ENCODE results near the gene SFTPB.

Gene SFTPB

GRCh38 chr2:85695691-85696668 is 28.0 kb upstream of the SFTPB start:
- TF ChIP-seq, protein P1, sequence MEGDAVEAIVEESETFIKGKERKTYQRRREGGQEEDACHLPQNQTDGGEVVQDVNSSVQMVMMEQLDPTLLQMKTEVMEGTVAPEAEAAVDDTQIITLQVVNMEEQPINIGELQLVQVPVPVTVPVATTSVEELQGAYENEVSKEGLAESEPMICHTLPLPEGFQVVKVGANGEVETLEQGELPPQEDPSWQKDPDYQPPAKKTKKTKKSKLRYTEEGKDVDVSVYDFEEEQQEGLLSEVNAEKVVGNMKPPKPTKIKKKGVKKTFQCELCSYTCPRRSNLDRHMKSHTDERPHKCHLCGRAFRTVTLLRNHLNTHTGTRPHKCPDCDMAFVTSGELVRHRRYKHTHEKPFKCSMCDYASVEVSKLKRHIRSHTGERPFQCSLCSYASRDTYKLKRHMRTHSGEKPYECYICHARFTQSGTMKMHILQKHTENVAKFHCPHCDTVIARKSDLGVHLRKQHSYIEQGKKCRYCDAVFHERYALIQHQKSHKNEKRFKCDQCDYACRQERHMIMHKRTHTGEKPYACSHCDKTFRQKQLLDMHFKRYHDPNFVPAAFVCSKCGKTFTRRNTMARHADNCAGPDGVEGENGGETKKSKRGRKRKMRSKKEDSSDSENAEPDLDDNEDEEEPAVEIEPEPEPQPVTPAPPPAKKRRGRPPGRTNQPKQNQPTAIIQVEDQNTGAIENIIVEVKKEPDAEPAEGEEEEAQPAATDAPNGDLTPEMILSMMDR (IDR thresholded peaks at IDR 0.05; ENCODE audit: insufficient read depth, missing control alignments) = no peak
- no peak for DNase-seq (ENCODE audit: insufficient read length, low spot score)
- no peak for FAIRE-seq

- FAIRE-seq (no peak), DNase-seq (ENCODE audit: insufficient read length, low spot score) (no peak)
- TF ChIP-seq, protein P1 (IDR thresholded peaks at IDR 0.05; ENCODE audit: insufficient read depth, missing control alignments) = no peak
These were observed 27.1 kb upstream of the SFTPB start for GRCh38 chr2:85695121-85695520.

DNA sequence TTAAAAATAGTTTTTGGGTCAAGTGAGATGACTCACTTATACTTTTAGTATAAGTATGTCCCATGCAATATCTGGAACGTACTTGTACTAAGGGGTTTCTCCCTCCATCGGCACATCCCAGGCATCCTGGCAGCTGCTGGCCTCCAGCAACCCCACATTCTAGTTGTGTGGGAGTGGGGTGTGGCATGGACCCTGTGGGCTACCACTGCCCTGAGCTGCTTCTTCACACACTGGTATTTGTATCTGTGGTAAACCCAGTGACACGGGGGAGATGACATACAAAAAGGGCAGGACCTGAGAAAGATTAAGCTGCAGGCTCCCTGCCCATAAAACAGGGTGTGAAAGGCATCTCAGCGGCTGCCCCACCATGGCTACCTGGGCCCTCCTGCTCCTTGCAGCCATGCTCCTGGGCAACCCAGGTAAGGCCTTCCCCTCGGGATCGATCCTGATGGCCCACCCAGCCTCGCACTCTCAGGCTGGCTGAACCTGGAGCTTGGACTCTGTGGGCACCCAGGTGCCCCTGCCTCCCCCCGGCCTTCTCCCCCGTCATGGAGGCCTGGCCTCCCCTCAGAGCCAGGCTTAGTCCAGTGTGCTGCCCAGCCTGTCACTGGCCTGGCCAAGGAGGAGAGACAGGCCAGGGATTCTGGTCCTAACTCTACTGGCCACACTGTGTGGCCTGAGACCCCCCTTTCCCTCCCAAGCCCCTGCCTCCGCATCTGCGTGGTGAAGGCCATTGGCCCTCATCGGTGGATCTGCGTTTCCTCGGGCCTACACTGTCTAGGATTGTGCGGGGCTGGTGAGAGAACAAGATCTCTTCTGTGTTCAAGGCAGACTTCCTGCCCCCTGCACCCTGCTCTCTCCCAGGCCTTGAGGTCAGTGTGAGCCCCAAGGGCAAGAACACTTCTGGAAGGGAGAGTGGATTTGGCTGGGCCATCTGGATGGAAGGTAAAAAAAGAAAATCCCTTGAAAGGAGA is 26.3 kb upstream of the SFTPB start, which contains the start of gene GNLY:
TSS of gene GNLY (plus strand) at position 307 of the 974 bp plus-strand sequence. CDS start at position 368, 61 bp downstream.
- DNase-seq (ENCODE audit: insufficient read length, low spot score) (no peak), FAIRE-seq (no peak)
- TF ChIP-seq, protein P1 (IDR thresholded peaks at IDR 0.05; ENCODE audit: insufficient read depth, missing control alignments) = no peak

DNA sequence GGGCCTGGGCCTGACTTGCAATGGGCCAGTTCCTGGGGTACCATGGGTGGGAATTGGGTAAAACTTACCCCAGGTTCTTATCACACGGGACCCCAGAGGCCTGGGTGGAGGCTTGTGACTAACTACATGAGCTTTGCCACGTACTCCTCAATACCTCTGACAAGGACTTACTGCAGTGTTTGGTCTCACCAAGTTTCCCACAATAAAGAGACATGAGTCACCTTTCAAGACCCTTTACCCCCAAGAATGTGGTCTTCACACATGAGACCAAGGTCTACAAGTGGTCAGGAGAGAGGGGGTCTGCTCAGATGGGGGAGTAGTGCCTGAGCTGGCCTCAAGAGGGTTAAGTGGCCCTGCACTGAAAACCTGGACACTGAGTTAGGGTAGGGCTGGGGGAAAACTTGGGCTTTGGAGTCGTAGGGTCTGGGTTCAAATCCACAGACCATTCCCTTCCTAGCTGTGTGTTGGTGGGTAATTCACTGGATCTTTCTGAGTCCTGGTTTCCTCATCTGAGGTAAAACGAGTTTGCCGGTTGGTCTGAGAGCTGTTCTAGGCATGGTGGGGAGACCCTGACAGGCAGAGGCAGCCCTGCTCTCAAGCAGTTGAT is 24.1 kb upstream of the SFTPB start:
- TF ChIP-seq, protein P1 (IDR thresholded peaks at IDR 0.05; ENCODE audit: insufficient read depth, missing control alignments) = no peak
- FAIRE-seq (no peak), DNase-seq (ENCODE audit: insufficient read length, low spot score) (no peak)

DNA sequence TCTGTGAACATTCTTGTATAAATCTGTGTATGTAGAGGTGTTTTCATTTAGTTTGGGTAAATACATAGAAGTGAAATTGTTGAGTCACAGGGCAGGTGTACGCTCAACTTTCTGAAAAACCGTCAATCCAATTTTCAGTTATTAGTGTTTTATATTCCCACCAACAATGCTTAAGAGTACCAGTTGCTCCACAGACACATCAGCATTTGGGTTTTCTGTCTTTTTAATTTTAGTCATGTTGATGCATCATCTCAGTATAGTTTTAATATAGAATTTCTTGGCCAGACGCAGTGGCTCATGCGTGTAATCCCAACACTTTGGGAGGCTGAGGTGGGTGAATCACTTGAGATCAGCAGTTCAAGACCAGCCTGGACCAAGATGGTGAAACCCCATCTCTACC is 22.9 kb upstream of the SFTPB start:
- FAIRE-seq = no peak
- TF ChIP-seq, protein P1 (IDR thresholded peaks at IDR 0.05; ENCODE audit: insufficient read depth, missing control alignments) = no peak
- no peak for DNase-seq (ENCODE audit: insufficient read length, low spot score)

DNA sequence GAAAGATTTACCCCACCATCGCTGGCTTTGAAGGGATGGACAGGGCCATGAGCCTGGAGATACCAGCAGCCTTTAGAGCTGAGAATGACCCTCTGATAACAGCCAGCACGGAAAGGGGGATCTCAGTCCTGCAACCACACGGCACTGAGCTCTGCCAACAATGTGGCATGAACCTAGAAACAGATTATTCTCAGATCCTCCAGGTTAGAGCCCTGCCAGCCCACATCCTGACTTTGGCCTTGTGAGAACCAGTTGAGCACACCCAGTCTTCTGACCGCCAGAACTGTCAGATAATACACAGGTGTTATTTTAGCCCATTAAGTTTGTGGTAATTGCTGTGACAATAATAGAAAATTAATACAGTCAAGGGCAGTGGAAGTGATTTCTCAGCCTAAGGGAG is 16.8 kb upstream of the SFTPB start:
- TF ChIP-seq, protein P1 (IDR thresholded peaks at IDR 0.05; ENCODE audit: insufficient read depth, missing control alignments) = no peak
- no peak for FAIRE-seq
- no peak for DNase-seq (ENCODE audit: insufficient read length, low spot score)
